ENCODE data around the gene TMED1. TPM values are rescaled to one million over a fixed set of nuclear protein-coding genes. Genes with fewer than 3 reads are reported as not detected.

Gene TMED1
- total and polyA plus RNA-seq, 12 donors = 12.5 to 103 (median 48.6) TPM

DNA sequence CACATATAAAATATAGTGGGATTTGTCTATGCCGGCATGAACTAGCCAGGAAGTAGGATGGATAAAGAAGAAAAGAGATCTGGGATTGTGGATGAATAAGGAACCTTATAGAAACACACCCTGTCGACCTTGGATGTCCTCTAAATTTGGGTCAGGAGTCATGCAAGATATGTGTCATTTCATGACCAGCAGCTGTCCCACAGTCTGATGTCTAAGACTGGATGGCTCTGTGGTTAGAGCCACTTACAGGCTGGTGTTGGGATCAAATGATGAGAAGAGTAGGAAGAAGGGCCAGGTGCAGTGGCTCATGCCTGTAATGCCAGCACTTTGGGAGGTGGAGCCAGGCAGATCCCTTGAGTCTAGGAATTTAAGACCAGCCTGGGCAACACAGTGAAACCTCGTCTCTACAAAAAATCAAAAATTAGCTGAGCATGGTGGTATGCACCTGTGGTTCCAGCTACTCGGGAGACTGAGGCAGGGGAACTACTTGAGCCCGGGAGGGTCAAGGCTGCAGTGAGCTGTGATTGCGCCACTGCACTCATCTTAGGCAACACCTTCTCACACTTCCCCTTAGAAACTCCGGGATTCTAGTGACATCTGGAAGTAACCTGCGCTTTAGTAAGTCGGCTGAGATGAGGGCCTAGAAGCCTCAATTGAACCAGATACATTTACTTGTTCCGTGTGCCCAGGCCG lies 30.8 kb downstream of the TMED1 start:
- no peak overlapping the region for H3K4me3 ChIP-seq
- H3K27ac ChIP-seq = no peak overlapping the region
- 71 to 86% (median 79%) methylated on average over 6 to 11 of the region's 11 CpGs for WGBS, 4 donors
- no peak for TF ChIP-seq POLR2A (IDR thresholded peaks at IDR 0.05)
- TF ChIP-seq, protein P1, sequence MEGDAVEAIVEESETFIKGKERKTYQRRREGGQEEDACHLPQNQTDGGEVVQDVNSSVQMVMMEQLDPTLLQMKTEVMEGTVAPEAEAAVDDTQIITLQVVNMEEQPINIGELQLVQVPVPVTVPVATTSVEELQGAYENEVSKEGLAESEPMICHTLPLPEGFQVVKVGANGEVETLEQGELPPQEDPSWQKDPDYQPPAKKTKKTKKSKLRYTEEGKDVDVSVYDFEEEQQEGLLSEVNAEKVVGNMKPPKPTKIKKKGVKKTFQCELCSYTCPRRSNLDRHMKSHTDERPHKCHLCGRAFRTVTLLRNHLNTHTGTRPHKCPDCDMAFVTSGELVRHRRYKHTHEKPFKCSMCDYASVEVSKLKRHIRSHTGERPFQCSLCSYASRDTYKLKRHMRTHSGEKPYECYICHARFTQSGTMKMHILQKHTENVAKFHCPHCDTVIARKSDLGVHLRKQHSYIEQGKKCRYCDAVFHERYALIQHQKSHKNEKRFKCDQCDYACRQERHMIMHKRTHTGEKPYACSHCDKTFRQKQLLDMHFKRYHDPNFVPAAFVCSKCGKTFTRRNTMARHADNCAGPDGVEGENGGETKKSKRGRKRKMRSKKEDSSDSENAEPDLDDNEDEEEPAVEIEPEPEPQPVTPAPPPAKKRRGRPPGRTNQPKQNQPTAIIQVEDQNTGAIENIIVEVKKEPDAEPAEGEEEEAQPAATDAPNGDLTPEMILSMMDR (IDR thresholded peaks at IDR 0.05) = no peak
- intact Hi-C loops (cut with DNase I) = no loop called here
- peaks cover 0 to 6% of the 10 kb centered on the region in 2 donors for H3K4me1 ChIP-seq (replicated peaks in 1 of 2)
- H3K27me3 ChIP-seq = no peaks in the 10 kb centered on the region
- peaks cover 0 to 66% of the 10 kb centered on the region in 2 donors for H3K36me3 ChIP-seq (replicated peaks in 1 of 2)
- H3K9me3 ChIP-seq (replicated peaks in 1 of 3) = no peaks in the 10 kb centered on the region
- DNase-seq = no peak

DNA sequence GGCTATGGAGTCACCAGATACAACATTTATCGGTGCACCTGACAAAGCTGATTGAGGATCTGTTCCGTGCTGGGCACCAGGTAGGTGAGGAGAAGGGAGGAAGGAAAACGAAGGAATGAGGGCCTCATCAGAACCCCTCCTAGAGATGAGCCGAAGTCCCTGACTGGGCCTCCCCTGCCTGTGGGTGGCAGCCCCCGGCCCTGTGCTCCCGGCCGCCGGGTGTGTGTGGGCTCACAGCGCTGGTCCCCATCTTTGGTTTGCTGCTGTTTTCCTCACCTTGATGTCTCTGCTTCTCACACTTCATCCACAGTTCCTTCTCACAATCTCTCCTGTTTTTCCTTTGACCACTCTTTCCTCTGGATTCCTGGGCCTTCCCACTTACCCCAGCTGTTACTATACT lies 32.8 kb downstream of the TMED1 start:
- no peak for DNase-seq
- intact Hi-C loops (cut with DNase I) = no loop called here
- no peak for TF ChIP-seq POLR2A (IDR thresholded peaks at IDR 0.05)
- TF ChIP-seq, protein P1 (IDR thresholded peaks at IDR 0.05) = no peak
- 92 to 99% (median 98%) methylated on average over 7 to 9 of the region's 9 CpGs for WGBS, 4 donors
- H3K36me3 ChIP-seq (replicated peaks in 1 of 2) = peaks cover 0 to 75% of the 10 kb centered on the region in 2 donors
- no peak overlapping the region for H3K27ac ChIP-seq
- peaks cover 0 to 10% of the 10 kb centered on the region in 2 donors for H3K4me1 ChIP-seq (replicated peaks in 1 of 2)
- H3K27me3 ChIP-seq = no peaks in the 10 kb centered on the region
- H3K9me3 ChIP-seq (replicated peaks in 1 of 3) = no peaks in the 10 kb centered on the region
- no peak overlapping the region for H3K4me3 ChIP-seq

DNA sequence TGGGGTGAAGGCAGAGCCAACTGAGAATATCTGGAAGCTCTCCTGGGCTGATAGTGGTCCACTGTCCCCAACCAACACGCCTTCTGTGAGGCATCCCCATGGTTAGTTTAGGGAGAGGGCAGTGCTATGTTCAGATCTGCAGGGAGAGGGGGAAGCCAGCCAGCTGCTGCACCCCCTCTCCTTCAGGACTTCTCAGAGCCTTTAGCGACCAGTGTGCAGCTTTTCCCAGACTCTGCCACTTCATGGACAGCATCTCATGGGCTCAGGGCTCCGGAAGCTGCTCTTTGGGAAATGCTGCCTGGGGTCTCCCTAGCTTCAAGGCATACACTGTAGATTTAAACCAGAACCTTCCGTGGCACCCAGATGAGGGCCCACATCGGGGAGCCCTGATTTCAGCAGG lies 33.5 kb downstream of the TMED1 start:
- Histone ChIP-seq H3K4me3 (no peak overlapping the region), H3K9me3 (replicated peaks in 1 of 3) (no peaks in the 10 kb centered on the region), H3K36me3 (replicated peaks in 1 of 2) (peaks cover 0 to 83% of the 10 kb centered on the region in 2 donors), H3K4me1 (replicated peaks in 1 of 2) (peaks cover 0 to 10% of the 10 kb centered on the region in 2 donors), H3K27me3 (no peaks in the 10 kb centered on the region), H3K27ac (no peak overlapping the region)
- intact Hi-C loops (cut with DNase I) = no loop called here
- no peak for DNase-seq
- TF ChIP-seq POLR2A (IDR thresholded peaks at IDR 0.05) = no peak
- TF ChIP-seq, protein P1 (IDR thresholded peaks at IDR 0.05) = no peak
- 90 to 99% (median 96%) methylated on average over 2 to 5 of the region's 5 CpGs for WGBS, 4 donors

DNA sequence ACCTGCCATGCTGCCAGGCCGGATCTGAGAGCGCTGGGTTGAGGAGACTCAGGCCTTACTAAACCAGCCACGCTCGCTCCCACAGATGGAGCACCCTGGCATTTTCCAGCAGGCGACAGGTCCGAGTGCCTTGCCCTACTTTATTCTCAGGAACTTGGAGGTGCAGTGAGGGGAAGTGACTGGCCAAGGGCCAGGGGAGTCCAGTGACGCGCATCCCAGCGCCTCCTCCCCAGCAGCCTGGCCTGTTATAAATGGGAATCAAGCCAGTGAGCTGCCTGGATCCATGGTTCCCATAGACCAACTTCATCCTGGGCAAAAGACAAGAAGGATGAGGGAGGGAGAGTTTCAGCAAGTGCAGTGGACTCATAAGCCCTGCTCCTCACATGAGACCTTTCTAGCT lies 35.5 kb downstream of the TMED1 start:
- intact Hi-C loops (cut with DNase I) = no loop called here
- peak; percentile 48 to 85 (median 69) for DNase-seq
- Histone ChIP-seq H3K4me1 (replicated peaks in 1 of 2) (peaks cover 0 to 10% of the 10 kb centered on the region in 2 donors), H3K4me3 (no peak overlapping the region), H3K27me3 (no peaks in the 10 kb centered on the region), H3K9me3 (replicated peaks in 1 of 3) (no peaks in the 10 kb centered on the region), H3K36me3 (replicated peaks in 1 of 2) (peaks cover 0 to 95% of the 10 kb centered on the region in 2 donors), H3K27ac (peak overlapping the region in 2 of 5 donors; percentile 47 to 51)
- TF ChIP-seq, protein P1 (IDR thresholded peaks at IDR 0.05) = no peak
- TF ChIP-seq POLR2A (IDR thresholded peaks at IDR 0.05) = no peak
- WGBS, 4 donors = 30 to 50% (median 46%) methylated on average over 2 to 9 of the region's 9 CpGs

All from adrenal gland (tissue), 12 donors.